ENCODE results near the gene WFDC1.

The WFDC1 gene

GRCh38 chr16:84303516-84303915 lies 8.8 kb downstream of the WFDC1 start:
- no peak for DNase-seq

- DNase-seq = no peak
These were observed 11.9 kb downstream of the WFDC1 start for GRCh38 chr16:84306564-84306963.

- no peak for DNase-seq
These were observed 12.7 kb downstream of the WFDC1 start for GRCh38 chr16:84307209-84307954.

DNA sequence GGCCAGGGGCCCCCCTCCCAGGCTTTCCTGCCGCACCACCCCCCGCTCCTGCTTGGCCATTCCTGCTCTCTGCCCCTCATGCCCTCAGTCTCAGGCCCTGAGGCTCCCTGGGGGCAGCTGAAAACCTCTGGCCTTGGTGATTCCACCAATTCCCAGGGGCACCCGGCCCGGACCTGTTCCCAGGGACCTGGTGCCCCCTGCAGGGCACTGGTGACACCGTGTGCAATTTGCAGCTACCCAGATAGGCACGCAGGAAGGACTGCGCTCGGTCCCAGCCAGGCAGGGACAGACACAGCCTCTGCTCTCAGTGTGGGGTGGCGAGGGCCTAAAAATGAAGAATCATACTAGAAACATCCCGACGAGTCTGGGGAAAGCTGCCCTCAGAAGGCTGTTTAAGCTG lies 13.4 kb downstream of the WFDC1 start:
- DNase-seq = peak; percentile 16

DNA sequence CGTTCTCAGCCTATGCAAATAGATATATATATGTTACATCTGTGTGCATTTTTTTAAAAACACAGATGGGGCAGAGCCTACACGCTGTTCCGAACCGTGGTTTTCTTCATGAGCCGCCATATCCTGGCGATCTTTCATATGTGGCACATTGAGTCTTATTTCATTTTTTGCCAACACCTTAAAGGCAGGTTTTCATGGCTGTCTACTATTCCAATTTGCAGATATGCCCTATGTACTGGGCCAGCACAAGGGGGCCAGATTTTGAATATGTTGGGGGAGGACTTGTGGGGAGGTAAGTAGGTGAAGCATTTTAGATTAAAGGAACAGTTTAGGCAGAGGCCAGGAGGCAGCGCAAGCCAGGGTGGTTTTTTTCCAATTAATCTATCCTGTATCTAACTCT lies 16.0 kb downstream of the WFDC1 start:
- DNase-seq = no peak

- DNase-seq = no peak
These were observed 18.2 kb downstream of the WFDC1 start for GRCh38 chr16:84312783-84313382.

DNA sequence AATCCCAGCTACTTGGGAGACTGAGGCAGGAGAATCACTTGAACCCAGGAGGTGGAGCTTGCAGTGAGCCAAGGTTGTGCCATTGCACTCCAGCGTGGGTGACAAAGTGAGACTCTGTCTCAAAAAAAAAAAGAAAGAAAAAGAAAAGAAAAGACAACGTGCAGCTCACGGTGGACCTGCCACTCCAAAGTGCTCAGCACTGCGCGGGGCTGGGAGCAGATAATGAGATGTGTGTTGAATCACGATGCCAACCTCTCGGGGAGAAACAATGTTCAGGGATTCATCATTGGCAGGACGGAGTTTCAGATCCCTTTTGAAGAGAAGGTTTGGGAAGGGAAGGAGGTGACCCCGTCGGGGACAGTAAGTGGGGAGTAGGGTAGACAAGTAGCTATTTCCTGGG lies 19.2 kb downstream of the WFDC1 start:
- DNase-seq = no peak

- DNase-seq = no peak
These were observed 19.7 kb downstream of the WFDC1 start for GRCh38 chr16:84314373-84314772.

GRCh38 chr16:84314814-84315213 lies 20.1 kb downstream of the WFDC1 start:
- DNase-seq = no peak

- no peak for DNase-seq
These were observed 20.7 kb downstream of the WFDC1 start for GRCh38 chr16:84315422-84315821.

- no peak for DNase-seq
These were observed 23.7 kb downstream of the WFDC1 start for GRCh38 chr16:84318091-84318975.

GRCh38 chr16:84319146-84319760 lies 24.6 kb downstream of the WFDC1 start:
- no peak for DNase-seq

DNA sequence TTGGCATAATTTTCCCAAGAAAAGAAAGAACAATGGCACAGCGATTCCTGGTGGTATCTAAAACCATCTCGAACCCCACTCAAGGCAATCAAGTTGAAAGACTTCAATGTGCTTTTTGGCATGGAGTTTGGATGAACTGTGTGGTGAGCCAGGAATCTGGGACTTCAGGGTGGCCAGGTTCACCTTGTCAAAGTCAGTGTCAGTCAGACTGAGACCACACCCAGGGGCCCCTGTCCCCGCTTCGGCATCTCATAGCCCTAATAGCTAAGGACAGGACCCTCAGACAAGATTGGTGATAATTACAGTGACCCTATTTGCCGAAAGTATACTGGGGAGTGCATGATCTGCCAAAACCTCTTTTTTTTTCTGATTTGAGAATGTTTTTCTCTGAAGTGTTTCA lies 25.8 kb downstream of the WFDC1 start:
- no peak for DNase-seq

GRCh38 chr16:84321932-84322331 lies 27.3 kb downstream of the WFDC1 start:
- DNase-seq = no peak

- no peak for DNase-seq
These were observed 28.1 kb downstream of the WFDC1 start for GRCh38 chr16:84322749-84323148.

- no peak for DNase-seq
These were observed 28.9 kb downstream of the WFDC1 start for GRCh38 chr16:84323606-84324005.

GRCh38 chr16:84324434-84325262 lies 30.0 kb downstream of the WFDC1 start:
- DNase-seq = no peak

DNA sequence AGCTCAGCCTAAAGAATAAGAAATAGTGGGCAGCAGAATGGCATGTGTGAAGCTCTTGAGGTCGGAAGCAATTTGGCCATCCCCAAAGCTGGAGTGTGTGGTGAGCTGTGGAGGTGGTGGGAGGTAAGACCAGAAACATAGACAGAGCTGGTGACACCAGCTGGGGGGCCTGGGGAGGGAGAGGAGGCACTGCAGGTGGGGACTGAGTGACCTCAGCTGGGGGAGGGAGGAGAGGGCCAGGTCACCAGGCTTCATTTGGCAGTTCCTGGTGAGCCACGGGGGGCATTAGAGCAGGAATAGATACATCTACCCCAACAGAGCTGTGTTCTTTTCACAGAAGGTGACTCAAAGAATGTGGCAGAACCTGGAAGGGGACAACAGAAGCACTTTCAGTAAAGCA lies 31.9 kb downstream of the WFDC1 start:
- DNase-seq = no peak

GRCh38 chr16:84327926-84328505 lies 33.3 kb downstream of the WFDC1 start:
- no peak for DNase-seq

- no peak for DNase-seq
These were observed 34.3 kb downstream of the WFDC1 start for GRCh38 chr16:84329016-84329415.

DNA sequence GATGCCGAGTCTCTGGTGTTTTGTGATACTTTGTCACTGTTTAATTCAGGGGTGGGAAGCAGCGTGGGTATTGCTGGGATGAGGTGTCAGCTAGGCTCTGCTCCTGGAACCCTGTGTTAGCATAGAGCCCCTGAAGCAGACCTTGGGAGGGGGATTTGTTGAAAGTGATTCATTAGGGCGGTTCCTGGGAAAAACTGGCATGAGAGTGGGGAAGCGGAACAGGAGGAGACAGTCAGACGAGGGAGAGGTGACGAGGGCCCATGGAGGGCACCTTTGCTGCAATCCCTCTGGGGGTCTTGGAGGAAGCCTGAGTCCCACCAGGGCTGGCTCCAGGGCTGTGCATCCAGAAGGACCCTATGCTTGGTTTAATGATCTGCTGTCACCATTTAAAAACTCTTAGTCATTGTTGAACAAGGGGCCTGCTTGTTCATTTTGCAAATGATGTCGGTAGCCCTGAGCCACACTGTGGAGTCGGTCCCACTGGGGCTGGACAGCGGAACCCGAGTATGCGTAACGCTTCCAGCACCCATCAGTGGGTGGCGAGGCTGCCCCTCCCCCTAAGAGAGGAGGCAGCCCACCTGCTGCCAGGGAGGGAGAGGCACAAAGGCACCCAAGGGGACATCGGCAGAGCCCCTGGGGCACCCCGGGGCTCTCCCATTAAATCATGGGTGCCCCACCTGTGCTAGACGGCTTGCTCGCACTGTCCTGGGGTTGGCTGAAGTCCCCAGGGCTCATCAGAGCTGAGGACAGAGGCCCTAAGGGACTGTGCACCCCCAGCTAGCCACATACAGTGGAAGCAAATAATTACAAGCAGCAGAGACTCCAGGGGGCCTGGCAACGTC lies 35.4 kb downstream of the WFDC1 start:
- DNase-seq = no peak

All from stimulated activated CD4-positive, alpha-beta T cell treated with anti-CD3 and anti-CD28 coated beads, Interleukin-4, amount 100 ng/mL, for 1 hour (primary cell).